ENCODE data around the gene LRRC49.

GRCh38 chr15:70964686-70965085 is 72.1 kb downstream of the LRRC49 start:
- TF ChIP-seq CTCF (IDR thresholded peaks at IDR 0.05; ENCODE audit: insufficient read depth, low read depth, low read length) (no peak), EZH2 (IDR thresholded peaks at IDR 0.05; ENCODE audit: insufficient read depth, low read length) (no peak)

Data from astrocyte (in vitro differentiated cells and primary cell).